ENCODE measurements around the gene NANOGP8. TPM values are rescaled to one million over a fixed set of nuclear protein-coding genes. Genes with fewer than 3 reads are reported as not detected.

Gene NANOGP8
- total RNA-seq, 1 donor from 2014 or later, result not detected

- no peak for DNase-seq (ENCODE audit: low read depth in 2 of 2)
Observed at GRCh38 chr15:35061161-35061824, 23.8 kb downstream of the NANOGP8 start.

- no peak for DNase-seq (ENCODE audit: low read depth in 2 of 2)
Observed at GRCh38 chr15:35060591-35060990, 24.5 kb downstream of the NANOGP8 start.

- no peak for DNase-seq (ENCODE audit: low read depth in 2 of 2)
Observed at GRCh38 chr15:35058534-35059054, 26.5 kb downstream of the NANOGP8 start.

- no peak for DNase-seq (ENCODE audit: low read depth in 2 of 2)
Observed at GRCh38 chr15:35055416-35056105, 29.5 kb downstream of the NANOGP8 start.

- DNase-seq (ENCODE audit: low read depth in 2 of 2), result no peak
Observed at GRCh38 chr15:35054380-35054779, 30.7 kb downstream of the NANOGP8 start.

GRCh38 chr15:35047996-35048395, 37.1 kb downstream of the NANOGP8 start:
- DNase-seq (ENCODE audit: low read depth in 2 of 2), result no peak

- no peak for DNase-seq (ENCODE audit: low read depth in 2 of 2)
Observed at GRCh38 chr15:35047528-35047927, 37.6 kb downstream of the NANOGP8 start.

- DNase-seq (ENCODE audit: low read depth in 2 of 2), result no peak
Observed at GRCh38 chr15:35043373-35044095, 41.6 kb downstream of the NANOGP8 start.

GRCh38 chr15:35040339-35041255, 44.5 kb downstream of the NANOGP8 start:
- no peak for DNase-seq (ENCODE audit: low read depth in 2 of 2)

GRCh38 chr15:35038626-35039451, 46.3 kb downstream of the NANOGP8 start:
- no peak for DNase-seq (ENCODE audit: low read depth in 2 of 2)

Other genes starting within 250 kb of the NANOGP8 start
- gene AQR, start 115.6 kb downstream of the NANOGP8 start, total RNA-seq, result 12.9 and 16.1 TPM in 2 replicates
- gene ZNF770, start 97.0 kb downstream of the NANOGP8 start, total RNA-seq, result 15.7 and 25.0 TPM in 2 replicates

All from lung microvascular endothelial cell (primary cell).